HG03432 (cell line): ENCODE results near the gene ANKRD11.
"Not testable (repeated sequence)": the region's sequence is repeated elsewhere in the genome, so short reads cannot be mapped to it uniquely, and the experiment has no call there.

ENCODE experiments used
- ATAC-seq: cut with Tn5 transposase; IDR thresholded peaks from one replicate; pipeline ENCODE4 v1.9.1; 2021; ENCODE audit warnings: mild to moderate bottlenecking, moderate library complexity; ENCODE audit not compliant: unreplicated experiment

Gene ANKRD11

DNA sequence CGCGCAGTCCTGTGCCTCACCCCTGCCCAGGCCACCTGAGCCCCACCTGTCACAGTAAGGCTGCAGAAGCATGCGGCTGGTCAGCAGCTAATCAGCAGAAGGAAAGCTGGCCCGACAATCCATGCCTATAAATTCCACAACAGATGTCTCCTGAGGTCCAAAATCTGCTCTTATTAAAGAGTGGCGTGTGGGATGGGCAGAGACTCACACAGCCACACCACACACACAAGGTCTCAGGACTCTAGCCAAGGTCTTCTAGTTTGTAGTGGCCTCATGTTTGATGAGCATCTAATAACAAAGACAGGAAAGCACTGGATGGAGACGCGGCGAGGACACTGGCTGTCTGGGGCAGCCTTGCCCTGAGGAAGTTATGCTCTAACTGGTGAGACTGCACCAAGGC, 55.9 kb downstream of the ANKRD11 start:
- ATAC-seq: no peak

DNA sequence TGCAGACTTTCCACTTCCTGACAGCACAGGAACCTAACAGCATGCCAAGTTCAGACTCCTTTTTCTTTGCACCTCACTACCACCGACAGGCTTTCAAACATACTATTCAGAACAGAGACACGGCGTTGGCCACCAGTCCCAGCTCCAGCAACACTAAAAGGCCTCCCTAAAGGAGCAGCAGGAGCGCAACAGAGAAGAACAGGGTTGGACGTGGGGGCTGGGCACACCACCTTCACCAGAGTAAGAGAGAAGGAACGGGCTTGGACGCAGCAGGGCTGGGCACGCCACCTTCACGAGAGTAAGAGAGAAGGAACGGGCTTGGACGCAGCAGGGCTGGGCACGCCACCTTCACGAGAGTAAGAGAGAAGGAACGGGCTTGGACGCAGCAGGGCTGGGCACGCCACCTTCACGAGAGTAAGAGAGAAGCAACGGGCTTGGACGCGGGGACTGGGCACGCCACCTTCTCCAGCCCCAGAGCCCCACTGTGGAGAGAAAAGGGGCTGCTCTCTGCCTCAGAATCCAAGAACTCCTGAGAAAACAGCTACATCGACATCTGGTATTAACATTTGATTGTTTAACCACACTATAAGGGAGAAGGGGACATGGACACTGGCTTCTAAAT, 56.9 kb downstream of the ANKRD11 start:
- not testable (repeated sequence) for ATAC-seq

DNA sequence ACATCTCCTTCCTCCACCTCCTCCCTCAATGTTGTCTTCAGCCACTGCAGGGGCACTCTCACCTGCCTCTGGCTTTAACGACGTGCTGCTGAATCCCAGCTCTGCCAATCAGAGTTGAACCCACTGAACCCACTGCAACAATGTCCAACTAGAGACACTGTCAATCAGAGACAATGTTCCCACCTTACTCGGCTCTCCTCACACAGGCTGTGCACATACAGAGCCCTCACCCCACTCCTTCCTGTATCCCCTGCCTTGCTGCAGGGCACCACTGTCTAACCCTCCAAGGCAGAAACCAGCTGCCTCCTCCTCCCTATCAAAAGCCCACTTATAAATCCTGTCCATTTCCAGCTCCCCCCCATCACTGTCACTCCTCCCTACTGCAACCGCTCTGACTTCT, 58.7 kb downstream of the ANKRD11 start:
- ATAC-seq: no peak

- no peak for ATAC-seq
Observed at GRCh38 chr16:89431158-89431584, 59.2 kb downstream of the ANKRD11 start.

DNA sequence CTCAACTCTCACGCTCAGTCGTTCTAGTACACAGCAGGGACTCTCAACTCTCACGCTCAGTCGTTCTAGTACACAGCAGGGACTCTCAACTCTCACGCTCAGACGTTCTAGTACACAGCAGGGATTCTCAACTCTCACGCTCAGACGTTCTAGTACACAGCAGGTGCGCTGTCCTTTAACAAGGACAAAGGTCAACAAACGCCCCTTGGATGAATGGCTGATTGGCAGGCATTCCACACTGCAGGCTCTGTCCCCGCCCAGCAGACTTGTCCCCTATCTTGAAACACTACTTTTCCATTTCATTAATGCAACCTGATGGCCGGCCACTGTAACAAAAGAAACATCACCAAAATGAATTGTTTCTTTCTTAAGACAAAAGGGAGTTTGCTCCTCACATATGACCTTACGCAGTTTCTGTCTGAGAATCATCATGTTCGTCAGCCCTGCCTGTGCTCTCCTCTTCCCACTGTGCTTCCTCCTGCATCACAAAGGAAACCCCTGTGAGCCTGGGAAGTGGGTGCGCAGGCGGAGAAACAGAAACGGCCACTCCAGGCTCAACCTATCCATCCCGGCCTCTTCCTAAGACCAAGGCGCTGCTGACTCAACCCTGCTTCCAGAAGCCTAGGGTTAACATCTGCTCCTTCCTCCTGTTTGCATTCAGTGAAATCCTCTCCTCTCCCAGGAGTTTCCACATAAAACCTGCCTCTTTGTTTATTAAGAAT, 59.8 kb downstream of the ANKRD11 start:
- no peak for ATAC-seq

DNA sequence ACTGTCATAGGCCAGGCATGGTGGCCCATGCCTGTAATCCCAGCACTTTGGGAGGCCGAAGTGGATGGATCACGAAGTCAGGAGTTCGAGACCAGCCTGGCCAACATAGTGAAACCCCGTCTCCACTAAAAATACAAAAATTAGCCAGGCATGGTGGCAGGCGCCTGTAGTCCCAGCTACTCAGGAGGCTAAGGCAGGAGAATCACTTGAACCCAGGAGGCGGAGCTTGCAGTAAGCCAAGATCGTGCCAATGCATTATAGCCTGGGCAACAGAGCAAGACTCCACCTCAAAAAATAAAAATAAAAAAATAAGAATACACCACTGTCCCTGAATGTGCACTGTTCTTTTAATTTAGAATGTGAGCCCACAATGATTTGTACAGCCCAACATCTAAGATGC, 61.8 kb downstream of the ANKRD11 start:
- not testable (repeated sequence) for ATAC-seq

- ATAC-seq: no peak
Observed at GRCh38 chr16:89426736-89427530, 63.4 kb downstream of the ANKRD11 start.

DNA sequence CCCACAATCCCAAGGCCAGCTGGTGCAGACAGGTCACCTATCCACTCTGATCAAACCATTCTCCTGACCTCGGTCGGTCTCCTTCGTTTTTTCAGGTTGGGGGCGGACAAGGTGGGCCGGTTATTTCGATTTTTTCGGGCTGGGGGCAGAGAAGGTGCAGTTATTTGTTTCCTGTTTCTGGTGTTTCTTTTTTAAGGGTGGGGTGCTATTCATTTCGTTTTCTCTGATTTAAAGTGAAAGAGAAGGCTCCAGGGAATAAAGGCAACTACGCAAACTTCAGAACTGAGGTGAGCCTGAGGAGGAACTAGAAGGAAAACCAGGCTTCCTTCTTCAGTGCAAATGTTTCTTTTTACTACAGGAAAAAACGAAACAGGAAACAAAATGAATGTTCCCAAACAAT, 64.8 kb downstream of the ANKRD11 start:
- ATAC-seq: no peak

GRCh38 chr16:89423681-89424260, 66.6 kb downstream of the ANKRD11 start:
- ATAC-seq: no peak

DNA sequence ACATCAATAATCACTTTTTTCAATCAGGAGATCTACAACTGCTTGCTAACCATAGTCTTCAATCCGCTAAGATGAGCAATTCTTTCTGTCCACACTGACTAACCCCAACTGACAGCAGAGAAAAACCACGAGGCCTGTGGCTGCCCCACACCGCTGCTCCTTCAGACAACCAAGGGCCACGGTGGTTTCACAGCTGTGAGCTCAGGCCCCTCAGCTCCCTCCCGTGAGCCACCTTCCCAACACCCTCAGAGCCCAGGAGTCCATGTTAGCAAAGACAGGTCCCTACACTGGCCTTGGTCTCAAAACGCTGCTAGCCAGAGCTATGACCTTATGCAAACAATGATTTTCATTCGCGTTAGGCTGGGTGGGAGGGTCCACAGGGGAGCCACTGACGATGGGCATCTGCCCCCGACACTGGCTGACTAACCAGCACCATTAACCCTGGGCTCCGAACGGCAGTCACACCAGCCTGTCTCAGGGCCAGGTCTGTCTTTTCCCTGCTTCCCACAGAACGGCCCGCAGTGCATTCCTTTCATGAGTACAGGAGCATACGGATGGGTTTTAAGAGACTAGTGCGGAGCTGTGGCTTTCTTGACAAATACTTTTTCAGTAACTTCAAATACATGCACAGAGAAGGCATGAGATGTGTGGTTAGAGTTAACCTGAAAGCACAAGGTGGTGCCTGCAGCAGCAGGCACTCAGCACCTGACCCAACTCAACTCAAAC, 67.3 kb downstream of the ANKRD11 start:
- ATAC-seq: peak; percentile 69

DNA sequence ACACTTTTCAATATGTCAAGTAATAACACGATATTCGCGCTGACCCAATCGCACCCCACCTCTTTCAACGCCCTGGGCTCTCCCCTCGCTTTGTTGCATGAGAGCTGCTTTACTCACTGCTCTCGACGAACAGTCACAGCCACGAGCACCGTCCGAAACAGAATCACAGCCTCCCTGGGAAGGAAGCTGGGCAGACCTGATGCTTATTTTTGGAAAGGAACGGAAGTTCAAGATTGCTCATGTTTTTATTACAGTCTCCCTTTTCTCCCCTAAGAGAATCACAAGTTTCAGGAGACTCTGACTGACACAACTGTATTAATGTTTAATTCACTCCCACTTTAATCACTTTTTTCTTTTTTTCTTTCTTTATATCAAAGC, 67.8 kb downstream of the ANKRD11 start:
- peak; percentile 73 for ATAC-seq

DNA sequence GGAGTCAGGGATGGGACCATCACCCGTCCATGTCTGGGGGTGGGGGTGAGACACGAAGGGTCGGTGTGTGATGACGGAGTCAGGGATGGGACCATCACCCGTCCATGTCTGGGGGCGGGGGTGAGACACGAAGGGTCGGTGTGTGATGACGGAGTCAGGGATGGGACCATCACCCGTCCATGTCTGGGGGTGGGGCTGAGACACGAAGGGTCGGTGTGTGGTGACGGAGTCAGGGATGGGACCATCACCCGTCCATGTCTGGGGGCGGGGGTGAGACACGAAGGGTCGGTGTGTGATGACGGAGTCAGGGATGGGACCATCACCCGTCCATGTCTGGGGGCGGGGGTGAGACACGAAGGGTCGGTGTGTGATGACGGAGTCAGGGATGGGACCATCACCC, 69.1 kb downstream of the ANKRD11 start:
- not testable (repeated sequence) for ATAC-seq

- ATAC-seq: no peak
Observed at GRCh38 chr16:89420204-89420603, 70.2 kb downstream of the ANKRD11 start.

GRCh38 chr16:89418352-89418751, 72.0 kb downstream of the ANKRD11 start:
- ATAC-seq: no peak

GRCh38 chr16:89417352-89417751, 73.0 kb downstream of the ANKRD11 start:
- no peak for ATAC-seq

DNA sequence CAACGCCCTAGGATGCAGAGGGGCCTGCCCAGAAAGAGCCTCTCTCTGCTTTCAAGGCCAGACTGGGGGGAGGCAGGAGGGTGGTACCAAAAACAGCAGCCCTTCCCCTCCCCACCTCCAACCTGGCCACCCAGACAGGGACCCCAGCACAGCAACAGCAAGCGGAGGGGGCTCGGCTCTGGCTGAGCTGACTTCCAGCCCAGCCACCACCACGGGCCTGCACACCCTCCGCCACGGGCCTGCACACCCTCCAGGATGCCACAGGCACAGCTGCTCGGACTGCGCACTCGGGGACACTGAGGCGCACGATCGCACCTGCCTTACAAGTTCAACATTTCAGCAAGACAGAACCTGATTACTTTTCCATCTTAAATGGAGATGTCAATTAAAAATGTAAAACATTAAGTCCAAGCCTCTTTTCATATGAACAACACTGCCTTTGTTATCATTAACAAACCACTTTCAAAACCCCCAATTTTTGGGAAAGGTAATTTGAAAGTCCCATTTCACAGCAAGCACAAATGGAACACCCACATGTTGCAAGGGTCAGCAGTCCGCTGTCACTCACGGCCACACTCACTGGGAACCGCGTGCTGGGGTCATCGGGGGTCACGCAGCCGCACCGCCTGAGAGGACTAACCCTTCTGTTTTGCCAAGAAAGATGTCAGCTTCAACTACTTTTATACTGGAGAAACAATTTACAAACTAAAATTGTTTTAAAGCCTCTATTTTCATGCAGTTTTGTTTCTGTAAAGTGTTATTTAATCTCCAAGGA, 76.4 kb downstream of the ANKRD11 start:
- no peak for ATAC-seq

DNA sequence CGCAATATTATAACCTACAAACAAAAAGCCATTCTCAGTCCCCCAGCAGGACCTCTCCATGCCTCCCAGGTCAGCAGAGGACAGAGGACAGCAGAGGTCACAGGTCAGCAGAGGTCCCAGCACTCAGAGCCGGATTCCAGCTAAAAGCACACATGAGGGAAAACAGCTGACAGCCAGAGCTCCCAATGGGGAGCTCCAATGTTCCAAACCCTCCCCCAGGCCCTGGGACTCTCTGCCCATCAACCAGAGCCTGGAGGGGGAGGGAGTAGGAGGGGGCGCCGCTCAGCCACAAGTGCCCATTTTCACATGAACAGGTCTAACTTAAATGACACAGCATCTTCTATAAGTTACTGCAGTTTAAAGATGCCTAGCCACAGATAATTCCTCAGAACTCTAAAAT, 77.5 kb downstream of the ANKRD11 start:
- ATAC-seq: no peak

- no peak for ATAC-seq
Observed at GRCh38 chr16:89411335-89411850, 79.0 kb downstream of the ANKRD11 start.

GRCh38 chr16:89410794-89411309, 79.5 kb downstream of the ANKRD11 start:
- ATAC-seq: no peak

- ATAC-seq: no peak
Observed at GRCh38 chr16:89410322-89410721, 80.0 kb downstream of the ANKRD11 start.
